Endodermal cell (in vitro differentiated cells): ENCODE results near the gene KDM2A. TPM values are rescaled to one million over a fixed set of nuclear protein-coding genes. Genes with fewer than 3 reads are reported as not detected.

Source experiments
- DNase-seq: peaks from one replicate; pipeline ENCODE4 v3.0.0-alpha.2; 2017
- H3K27ac ChIP-seq: 2 replicates; pipeline ENCODE4 v1.5.1; 2013; ENCODE audit warnings: mild to moderate bottlenecking, low read depth, low read length, moderate library complexity
- H3K27me3 ChIP-seq: 2 replicates; pipeline ENCODE4 v1.6.1; 2013; ENCODE audit warnings: mild to moderate bottlenecking, low read length, moderate library complexity; ENCODE audit not compliant: insufficient read depth, control insufficient read depth, poor library complexity, severe bottlenecking
- H3K36me3 ChIP-seq: 2 replicates; pipeline ENCODE4 v1.7.0; 2013; ENCODE audit warnings: mild to moderate bottlenecking, low read length, moderate library complexity; ENCODE audit not compliant: control insufficient read depth, insufficient read depth
- H3K4me1 ChIP-seq: one replicate; pipeline ENCODE4 v1.7.0; 2013; ENCODE audit warnings: low read length; ENCODE audit not compliant: control insufficient read depth, insufficient read depth
- H3K4me3 ChIP-seq: 2 replicates; pipeline ENCODE4 v1.5.1; 2013; ENCODE audit warnings: mild to moderate bottlenecking, low read length, moderate library complexity
- H3K9ac ChIP-seq: 2 replicates; pipeline ENCODE4 v1.6.1; 2013; ENCODE audit warnings: mild to moderate bottlenecking, low read length, moderate library complexity; ENCODE audit not compliant: poor library complexity, severe bottlenecking; ENCODE audit errors: extremely low read depth
- H3K9me3 ChIP-seq: 2 replicates; pipeline ENCODE4 v1.6.1; 2013; ENCODE audit warnings: mild to moderate bottlenecking, low read length, moderate library complexity; ENCODE audit not compliant: control insufficient read depth
- H3K27ac Mint-ChIP-seq: 2 replicates; pipeline ENCODE4 v1.8.0; 2020; ENCODE audit warnings: mixed read lengths
- H3K27me3 Mint-ChIP-seq: 2 replicates; pipeline ENCODE4 v1.8.0; 2021; ENCODE audit warnings: mild to moderate bottlenecking, mixed read lengths; ENCODE audit not compliant: insufficient read depth
- H3K36me3 Mint-ChIP-seq: 2 replicates; pipeline ENCODE4 v1.8.0; 2020; ENCODE audit warnings: low read depth, mixed read lengths
- H3K4me1 Mint-ChIP-seq: 2 replicates; pipeline ENCODE4 v1.8.0; 2020; ENCODE audit warnings: mixed read lengths
- H3K4me3 Mint-ChIP-seq: 2 replicates; pipeline ENCODE4 v1.8.0; 2020; ENCODE audit warnings: mild to moderate bottlenecking, moderate library complexity, mixed read lengths
- H3K9me3 Mint-ChIP-seq: 2 replicates; pipeline ENCODE4 v1.8.0; 2020; ENCODE audit warnings: mild to moderate bottlenecking, mixed read lengths
- CTCF ChIP-seq: fragments of 200-600 bp; sonication (generic); conservative IDR thresholded peaks from 2 replicates; pipeline ENCODE4 v1.5.0; 2021; ENCODE audit warnings: antibody characterized with exemption, mild to moderate bottlenecking
- WGBS, 2 experiments: methylation state at CpG; one replicate each; pipeline versions ENCODE4 v1.1.5 to v1.1.7; 2013; ENCODE audit warnings: missing lambda C conversion rate in 2 of 2, mixed read lengths in 1 of 2; ENCODE audit not compliant: insufficient coverage in 1 of 2, insufficient read length in 1 of 2; 5-methylcytosine and 5-hydroxymethylcytosine counted together
- total RNA-seq, 2 donors: library from RNA; stranded (reverse); fragmentation: NEBNext Ultra II Directional in 1 of 2; extraction: Animal tissue kit (Norgen Biotek cat#: 25700) in 1 of 2; gene quantifications; 2 replicates in 1 of 2; 3 replicates in 1 of 2; pipeline ENCODE4 v1.2.1, GENCODE V29; 2021

KDM2A gene
- total RNA-seq, 2 donors from 2014 or later: 59.4 to 75.4 TPM

GRCh38 chr11:67158221-67158620 is 39.2 kb downstream of the KDM2A start:
- Histone ChIP-seq H3K27ac (no peak overlapping the region), H3K9me3 (no peaks in the 10 kb centered on the region), H3K27me3 (no peaks in the 10 kb centered on the region), H3K4me3 (no peak overlapping the region), H3K4me1 (no peaks in the 10 kb centered on the region), H3K36me3 (peaks cover 24% of the 10 kb centered on the region), H3K9ac (no peak overlapping the region)
- Mint-ChIP-seq H3K36me3 (peaks cover 19% of the 10 kb centered on the region), H3K27ac (no peak overlapping the region), H3K4me3 (no peak overlapping the region), H3K4me1 (peaks cover 2% of the 10 kb centered on the region), H3K27me3 (no peaks in the 10 kb centered on the region), H3K9me3 (no peaks in the 10 kb centered on the region)
- TF ChIP-seq CTCF: no peak
- DNase-seq: no peak
- WGBS, 2 experiments: 94 to 100% methylated on average over 1 to 2 of the region's 2 CpGs

- DNase-seq: no peak
- Mint-ChIP-seq H3K36me3 (peaks cover 11% of the 10 kb centered on the region), H3K27me3 (no peaks in the 10 kb centered on the region), H3K27ac (no peak overlapping the region), H3K4me3 (no peak overlapping the region), H3K9me3 (no peaks in the 10 kb centered on the region), H3K4me1 (peaks cover 2% of the 10 kb centered on the region)
- Histone ChIP-seq H3K36me3 (peaks cover 17% of the 10 kb centered on the region), H3K9ac (no peak overlapping the region), H3K4me1 (no peaks in the 10 kb centered on the region), H3K9me3 (no peaks in the 10 kb centered on the region), H3K27ac (no peak overlapping the region), H3K4me3 (no peak overlapping the region), H3K27me3 (no peaks in the 10 kb centered on the region)
- WGBS, 2 experiments: 89 to 94% methylated on average over 2 of the region's 2 CpGs
- TF ChIP-seq CTCF: no peak
These were observed 41.0 kb downstream of the KDM2A start for GRCh38 chr11:67160045-67160444.

DNA sequence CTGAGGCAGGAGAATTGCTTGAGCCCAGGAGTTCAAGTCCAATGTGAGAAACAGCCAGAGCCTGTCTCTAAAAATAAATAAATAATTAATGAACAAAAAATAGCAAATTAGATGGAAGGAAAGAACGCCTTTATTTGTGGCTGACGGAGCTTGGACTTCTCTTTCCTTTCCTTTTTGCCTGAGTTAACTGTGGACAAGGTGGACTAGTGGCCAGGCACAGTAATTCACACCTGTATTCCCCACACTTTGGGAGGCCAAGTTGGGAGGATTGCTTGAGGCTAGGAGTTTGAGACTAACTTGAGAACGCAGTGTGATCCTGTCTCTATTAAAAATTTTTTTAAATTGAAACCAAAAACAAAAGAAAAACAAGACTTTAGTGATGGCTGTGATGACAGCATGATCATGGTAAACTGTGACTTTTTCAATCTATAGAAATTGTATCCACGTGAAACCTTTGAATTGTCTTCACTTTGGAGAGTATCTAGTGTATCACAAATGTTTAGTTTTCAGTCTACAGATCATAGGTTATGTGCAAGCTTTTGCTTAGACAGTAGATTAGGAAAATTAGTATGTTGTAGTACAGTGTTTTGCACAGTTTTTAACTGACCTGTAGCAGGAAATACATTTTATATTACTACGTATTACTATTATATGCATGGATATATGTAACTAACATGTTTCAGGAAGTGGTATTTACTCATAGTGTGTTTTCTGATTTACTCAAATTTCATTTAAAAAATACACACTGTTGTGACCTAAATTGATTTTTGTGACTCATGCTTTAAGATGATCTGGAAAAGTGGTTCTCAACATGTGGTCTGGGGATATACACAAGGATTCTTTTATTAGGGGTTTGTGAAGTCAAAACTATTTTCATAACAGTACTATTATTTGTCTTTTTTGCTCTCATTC is 42.1 kb downstream of the KDM2A start:
- H3K9me3 Mint-ChIP-seq: no peaks in the 10 kb centered on the region
- peaks cover 6% of the 10 kb centered on the region for H3K4me1 Mint-ChIP-seq
- 96 to 99% methylated on average over 2 to 4 of the region's 5 CpGs for WGBS, 2 experiments
- peak; percentile 51 for TF ChIP-seq CTCF
- H3K27ac ChIP-seq: no peak overlapping the region
- H3K9ac ChIP-seq: no peak overlapping the region
- H3K36me3 Mint-ChIP-seq: peaks cover 14% of the 10 kb centered on the region
- no peak overlapping the region for H3K4me3 ChIP-seq
- no peaks in the 10 kb centered on the region for H3K4me1 ChIP-seq
- no peaks in the 10 kb centered on the region for H3K27me3 Mint-ChIP-seq
- no peak overlapping the region for H3K4me3 Mint-ChIP-seq
- no peaks in the 10 kb centered on the region for H3K9me3 ChIP-seq
- peaks cover 17% of the 10 kb centered on the region for H3K36me3 ChIP-seq
- H3K27me3 ChIP-seq: no peaks in the 10 kb centered on the region
- no peak overlapping the region for H3K27ac Mint-ChIP-seq
- DNase-seq: no peak
